NCI-H2081 (cell line): ENCODE measurements around the gene NRXN2.
"Not testable (repeated sequence)": the region's sequence is repeated elsewhere in the genome, so short reads cannot be mapped to it uniquely, and the experiment has no call there.

Source experiments
- DNase-seq, 2 experiments: peaks; one replicate each; lab custom pipeline; 2025; lab: John Stamatoyannopoulos, UW

The NRXN2 gene

GRCh38 chr11:64564947-64565889 lies 157.8 kb downstream of the NRXN2 start:
- no peak for DNase-seq

- DNase-seq = no peak
Observed at GRCh38 chr11:64564419-64564818, 158.6 kb downstream of the NRXN2 start.

DNA sequence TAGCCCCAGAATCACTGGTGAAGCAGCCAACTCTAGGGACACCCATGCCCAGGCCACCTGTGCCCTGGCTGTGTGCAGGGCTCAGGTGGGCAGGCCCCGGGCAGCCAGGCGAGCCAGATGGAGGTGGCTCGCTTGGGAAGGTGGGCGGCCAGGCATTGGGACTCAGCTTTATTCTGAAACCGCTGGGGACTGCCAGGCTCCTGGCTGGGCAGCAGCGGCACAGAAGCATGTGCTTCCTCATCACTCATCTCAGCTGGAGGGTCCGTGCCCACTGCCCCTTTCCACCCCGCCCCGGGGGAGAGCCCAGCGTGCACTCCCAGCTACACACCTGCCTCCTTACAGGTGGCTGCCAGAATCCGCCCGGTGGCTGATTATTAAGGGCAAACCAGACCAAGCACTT lies 159.0 kb downstream of the NRXN2 start:
- DNase-seq = no peak

DNA sequence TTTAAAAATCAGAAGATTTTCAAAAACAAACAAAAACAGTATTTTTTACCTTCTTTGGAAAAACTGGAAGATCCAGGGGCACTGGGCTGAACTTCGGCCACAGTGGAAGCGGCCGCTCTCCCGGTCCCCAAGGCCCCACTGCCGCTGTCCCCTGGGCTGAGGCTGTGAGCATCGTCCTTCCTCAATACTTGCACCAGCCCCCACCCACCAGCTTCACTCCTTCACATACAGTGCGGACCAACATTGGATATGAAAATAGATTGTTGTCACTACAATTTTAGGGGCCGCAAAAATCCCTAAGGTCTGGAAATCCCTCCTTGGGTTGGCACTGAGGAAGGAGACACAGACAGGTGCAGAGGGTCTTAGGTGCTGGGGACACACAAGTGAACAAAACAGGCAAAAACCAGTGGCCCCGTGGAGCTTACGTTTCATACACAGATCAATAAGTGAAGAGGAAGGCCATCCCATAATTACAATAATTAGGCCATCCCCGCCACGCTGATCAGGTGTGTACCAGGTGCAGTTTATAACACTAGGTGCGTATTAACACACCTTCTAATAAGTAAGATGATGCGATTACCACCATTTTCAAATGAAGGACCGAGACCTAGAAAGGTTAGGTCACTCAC lies 160.2 kb downstream of the NRXN2 start:
- DNase-seq = no peak

DNA sequence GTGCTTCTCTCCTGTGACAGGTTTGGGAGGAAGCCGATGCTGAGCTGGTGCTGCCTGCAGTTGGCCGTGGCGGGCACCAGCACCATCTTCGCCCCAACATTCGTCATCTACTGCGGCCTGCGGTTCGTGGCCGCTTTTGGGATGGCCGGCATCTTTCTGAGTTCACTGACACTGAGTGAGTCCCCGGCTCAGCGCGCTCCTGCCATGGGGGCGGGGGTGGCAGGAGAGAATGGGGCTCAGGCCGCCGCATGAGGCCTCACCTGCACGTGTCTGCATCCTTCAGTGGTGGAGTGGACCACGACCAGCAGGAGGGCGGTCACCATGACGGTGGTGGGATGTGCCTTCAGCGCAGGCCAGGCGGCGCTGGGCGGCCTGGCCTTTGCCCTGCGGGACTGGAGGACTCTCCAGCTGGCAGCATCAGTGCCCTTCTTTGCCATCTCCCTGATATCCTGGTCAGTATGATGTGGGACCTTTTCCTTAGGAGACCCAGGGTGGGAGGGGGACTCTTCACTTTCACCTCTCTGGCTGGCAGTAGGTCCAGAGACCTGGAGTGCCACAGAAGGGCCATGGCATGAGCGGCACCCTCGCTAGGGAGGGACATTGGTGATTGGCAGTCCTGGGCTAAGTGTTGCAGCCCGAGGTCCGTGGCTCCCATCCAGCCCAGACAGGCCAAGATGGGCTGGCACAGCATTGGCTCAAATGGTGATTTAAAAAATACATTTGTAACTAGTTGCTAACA lies 160.8 kb downstream of the NRXN2 start:
- no peak for DNase-seq

DNA sequence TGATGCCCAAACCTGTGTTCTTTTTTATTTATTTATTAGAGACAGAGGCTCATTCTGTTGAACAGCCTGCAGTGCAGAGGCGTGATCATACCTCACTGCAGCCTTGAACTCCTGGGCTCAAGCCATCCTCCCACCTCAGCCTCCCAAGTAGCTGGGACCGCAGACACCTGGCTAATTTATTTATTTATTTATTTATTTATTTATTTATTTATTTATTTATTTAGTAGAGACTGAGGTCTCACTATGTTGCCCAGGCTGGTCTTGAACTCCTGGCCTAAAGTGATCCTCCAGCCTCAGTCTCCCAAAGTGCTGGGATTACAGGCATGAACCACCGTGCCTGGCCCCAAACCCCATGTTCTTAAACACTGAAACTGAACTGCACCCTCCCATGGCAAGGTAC lies 161.6 kb downstream of the NRXN2 start:
- not testable (repeated sequence) for DNase-seq

DNA sequence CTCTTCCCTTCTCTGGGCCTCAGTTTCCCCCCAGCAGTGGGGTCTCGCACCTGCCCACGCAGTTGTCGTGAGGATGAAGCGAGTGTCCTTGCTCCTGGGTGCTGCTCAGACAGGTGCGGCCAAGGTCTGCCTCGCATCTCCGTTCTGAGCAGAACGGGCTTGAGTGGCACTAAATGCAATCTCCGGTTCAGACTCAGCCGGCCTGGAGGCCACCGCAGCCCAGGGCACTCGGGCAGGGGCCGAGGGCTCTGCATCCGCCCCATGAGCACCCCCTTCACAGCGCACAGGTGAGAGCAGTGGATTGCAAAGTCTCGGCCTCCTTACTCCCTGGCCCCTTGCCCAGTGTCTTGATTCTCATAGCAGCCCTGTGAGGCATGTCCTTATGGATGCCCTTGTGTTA lies 162.1 kb downstream of the NRXN2 start:
- no peak for DNase-seq

DNA sequence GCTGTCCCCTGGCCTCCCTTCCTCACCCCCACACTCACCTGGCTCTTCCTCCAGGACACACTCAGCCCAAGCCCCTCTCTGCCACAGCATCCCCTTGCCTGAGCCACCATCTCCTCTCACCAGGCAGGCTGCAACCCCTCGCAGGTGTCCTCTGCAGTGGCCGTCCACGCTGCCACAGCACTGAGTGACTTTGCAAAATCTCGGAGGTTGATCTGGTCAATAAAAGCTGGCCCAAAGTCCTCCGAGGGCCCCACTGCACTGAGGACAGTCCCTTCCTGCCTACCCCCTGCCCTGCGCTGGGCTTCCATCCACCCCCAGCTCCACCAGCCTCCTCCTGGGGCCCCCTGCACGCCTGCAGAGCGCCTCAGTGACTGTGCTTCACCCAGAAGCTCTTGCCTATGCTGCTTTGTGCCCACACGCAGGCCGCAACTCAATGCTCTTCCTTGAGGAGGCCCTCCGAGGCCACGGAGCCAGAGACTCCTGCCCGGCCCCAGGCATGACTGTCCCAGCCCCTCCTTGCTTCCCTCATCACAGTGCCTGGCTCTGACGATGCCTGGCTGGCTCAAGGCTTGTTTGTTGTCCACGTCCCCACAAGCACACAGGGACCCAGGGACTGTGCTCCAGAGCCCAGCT lies 162.7 kb downstream of the NRXN2 start:
- no peak for DNase-seq

GRCh38 chr11:64559351-64560138 lies 163.5 kb downstream of the NRXN2 start:
- no peak for DNase-seq

- no peak for DNase-seq
Observed at GRCh38 chr11:64558869-64559268, 164.1 kb downstream of the NRXN2 start.

DNA sequence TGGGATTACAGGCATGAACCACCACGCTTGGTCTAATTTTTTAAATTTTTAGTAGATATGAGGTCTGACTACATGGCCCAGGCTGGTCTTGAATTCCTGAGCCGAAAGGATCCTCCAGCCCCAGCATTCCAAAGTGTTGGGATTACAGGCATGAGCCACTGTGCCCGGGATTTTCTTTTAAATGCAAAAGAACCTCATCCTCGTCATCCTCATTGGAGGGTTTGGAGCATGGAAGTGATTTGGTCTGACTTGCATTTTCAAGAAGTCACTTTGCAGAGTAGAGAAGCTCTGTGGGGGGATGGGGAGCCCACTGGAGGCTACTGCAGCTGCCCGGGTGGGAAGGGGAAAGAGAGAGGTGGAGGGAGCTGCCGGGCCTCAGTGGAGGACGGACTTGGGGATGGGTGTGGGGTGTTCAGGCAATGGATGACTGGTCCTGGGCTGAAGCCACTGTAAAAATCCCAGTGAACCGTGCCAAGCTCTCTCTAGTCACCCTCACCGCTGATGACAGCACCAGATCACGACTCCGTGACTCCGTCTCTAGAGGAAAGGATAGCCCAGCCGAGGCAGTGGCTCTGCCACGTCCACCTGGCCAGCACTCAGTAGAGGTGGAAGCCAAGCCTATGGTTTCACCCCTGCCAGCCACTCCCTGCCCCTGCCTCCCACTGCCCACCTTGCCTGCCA lies 164.8 kb downstream of the NRXN2 start:
- no peak for DNase-seq

GRCh38 chr11:64556721-64557250 lies 166.2 kb downstream of the NRXN2 start:
- no peak for DNase-seq
